GM12865 (cell line): ENCODE data around the gene ZFHX3.

Experiments used
- DNase-seq: peaks from one replicate; pipeline ENCODE4 v3.0.0; 2010; ENCODE audit warnings: low read depth
- H3K4me3 ChIP-seq: 2 replicates; pipeline ENCODE4 v1.5.1; 2011; ENCODE audit warnings: mild to moderate bottlenecking, low read depth, low read length, control low read depth
- TF ChIP-seq, protein P1 (sequence below): IDR thresholded peaks from 2 replicates; pipeline ENCODE4 v1.5.1; 2011; ENCODE audit warnings: low read length, control low read depth, low read depth, inconsistent platforms; ENCODE audit not compliant: insufficient read depth; ENCODE audit errors: missing control alignments

ZFHX3 gene

DNA sequence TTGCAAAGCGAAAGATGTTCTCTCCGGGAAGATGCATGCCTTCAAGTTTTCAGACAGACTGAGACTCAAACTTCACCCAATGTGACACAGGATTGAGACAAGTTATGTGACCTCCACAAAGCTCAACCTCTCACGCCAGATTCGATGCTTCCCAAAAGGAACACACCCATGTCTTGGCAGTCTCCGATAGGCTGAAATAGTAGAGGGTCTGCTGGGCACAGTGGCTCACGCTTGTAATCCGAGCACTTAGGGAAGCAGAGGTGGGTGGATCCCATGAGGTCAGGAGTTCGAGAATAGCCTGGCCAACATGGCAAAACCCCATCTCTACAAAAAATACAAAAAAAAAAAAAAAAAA, 22.1 kb downstream of the ZFHX3 start:
- TF ChIP-seq, protein P1, sequence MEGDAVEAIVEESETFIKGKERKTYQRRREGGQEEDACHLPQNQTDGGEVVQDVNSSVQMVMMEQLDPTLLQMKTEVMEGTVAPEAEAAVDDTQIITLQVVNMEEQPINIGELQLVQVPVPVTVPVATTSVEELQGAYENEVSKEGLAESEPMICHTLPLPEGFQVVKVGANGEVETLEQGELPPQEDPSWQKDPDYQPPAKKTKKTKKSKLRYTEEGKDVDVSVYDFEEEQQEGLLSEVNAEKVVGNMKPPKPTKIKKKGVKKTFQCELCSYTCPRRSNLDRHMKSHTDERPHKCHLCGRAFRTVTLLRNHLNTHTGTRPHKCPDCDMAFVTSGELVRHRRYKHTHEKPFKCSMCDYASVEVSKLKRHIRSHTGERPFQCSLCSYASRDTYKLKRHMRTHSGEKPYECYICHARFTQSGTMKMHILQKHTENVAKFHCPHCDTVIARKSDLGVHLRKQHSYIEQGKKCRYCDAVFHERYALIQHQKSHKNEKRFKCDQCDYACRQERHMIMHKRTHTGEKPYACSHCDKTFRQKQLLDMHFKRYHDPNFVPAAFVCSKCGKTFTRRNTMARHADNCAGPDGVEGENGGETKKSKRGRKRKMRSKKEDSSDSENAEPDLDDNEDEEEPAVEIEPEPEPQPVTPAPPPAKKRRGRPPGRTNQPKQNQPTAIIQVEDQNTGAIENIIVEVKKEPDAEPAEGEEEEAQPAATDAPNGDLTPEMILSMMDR: no peak
- H3K4me3 ChIP-seq: no peak overlapping the region
- DNase-seq: no peak

DNA sequence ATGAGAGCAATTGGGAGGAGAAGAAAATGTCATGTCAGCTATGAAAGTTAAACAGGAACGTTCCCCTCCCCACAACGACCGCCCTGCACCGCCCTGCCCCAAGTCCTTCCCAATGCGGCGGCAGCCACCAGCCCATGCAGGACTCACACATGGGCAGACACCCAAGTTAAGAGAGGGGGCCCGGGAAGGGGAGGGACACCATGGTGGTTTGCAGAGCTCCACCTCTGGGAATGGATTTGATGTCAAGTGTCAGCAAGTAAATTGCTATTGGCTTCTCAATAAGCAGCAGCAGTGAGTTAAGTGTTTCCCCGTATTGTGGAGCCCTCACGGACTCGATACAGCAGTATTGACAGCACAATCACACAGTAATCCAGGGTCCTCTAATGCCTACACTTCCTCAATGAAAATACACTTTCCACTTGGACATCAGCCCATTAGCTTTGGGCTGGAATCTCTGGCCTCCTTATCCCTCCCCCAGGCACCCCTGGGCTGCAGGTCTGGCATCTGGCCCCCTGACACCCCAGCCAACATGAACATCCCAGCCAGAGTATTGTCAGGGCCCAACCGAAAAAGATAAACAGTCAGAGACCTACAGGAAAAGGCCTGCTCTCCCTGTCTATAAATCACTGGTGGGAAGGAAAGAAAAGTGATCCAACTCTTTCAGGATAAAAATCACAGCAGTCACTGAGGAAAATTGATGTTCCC, 22.6 kb downstream of the ZFHX3 start:
- no peak for DNase-seq

DNA sequence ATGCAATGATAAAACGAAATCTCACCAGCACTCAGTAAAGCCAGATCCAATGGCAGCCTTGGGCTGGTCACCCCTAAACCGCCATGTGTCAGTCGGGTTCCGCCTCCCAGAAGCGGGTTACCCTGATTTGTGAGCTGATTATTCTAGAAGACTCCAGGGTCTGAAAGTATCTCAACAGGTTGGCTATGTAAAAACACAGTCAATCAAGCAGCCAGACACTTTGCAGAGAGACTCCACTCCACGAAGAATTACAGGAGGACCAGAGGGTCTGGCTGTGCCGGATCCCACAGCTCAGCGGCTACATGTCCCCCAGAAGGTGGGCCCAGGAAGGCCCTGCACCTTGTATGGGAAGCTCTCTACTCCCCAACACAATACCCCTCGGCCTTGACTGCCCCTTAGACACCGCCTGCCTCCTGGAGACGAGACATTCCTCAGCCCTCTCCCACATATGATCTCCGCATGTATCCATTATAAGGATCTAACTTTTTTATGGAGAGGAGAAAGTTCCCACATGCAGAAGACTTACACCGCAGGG, 23.3 kb downstream of the ZFHX3 start:
- no peak overlapping the region for H3K4me3 ChIP-seq
- TF ChIP-seq, protein P1: no peak
- no peak for DNase-seq

More for the DNA sequence above, 22.6 kb downstream of the ZFHX3 start:
- H3K4me3 ChIP-seq: no peak overlapping the region
- TF ChIP-seq, protein P1: no peak

DNA sequence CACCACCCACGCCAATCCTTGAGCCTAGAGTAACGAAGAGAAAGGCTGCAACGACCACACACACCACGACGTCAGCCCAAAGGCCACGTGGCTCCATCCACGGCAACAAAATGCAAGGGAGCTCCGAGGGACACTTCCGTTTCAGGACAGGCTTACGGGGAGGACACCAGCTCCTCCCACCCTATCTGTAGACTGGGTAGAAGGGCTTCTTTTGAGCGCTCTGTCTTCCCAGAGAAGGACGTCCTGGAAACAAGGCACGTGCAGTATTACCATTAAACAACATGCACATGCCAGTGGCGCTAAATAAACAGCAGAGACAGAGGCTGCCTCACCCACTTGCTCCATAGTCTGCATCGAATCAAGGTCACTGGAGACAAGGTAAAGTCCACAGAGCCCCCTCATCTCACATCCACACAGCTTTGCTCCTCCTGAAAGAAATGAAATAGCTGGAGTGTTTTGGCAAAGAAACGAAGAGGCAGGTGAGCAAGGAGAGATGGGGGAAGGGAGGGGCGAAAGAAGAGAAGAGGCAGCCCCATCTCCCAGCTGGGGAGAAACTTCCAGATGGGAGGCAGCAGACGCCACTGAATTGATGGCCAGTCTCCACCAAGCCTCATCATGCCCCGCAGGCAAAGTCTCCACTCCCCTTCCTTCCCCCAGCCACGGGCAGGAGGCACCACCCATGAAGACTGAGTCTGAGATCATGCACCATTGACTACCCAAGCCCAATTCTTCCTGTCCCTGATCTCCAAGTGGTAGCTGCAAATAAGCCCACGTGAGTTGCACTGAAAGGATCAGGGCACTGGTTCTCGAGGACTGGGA, 24.0 kb downstream of the ZFHX3 start:
- no peak for DNase-seq
- TF ChIP-seq, protein P1: no peak
- no peak overlapping the region for H3K4me3 ChIP-seq

DNA sequence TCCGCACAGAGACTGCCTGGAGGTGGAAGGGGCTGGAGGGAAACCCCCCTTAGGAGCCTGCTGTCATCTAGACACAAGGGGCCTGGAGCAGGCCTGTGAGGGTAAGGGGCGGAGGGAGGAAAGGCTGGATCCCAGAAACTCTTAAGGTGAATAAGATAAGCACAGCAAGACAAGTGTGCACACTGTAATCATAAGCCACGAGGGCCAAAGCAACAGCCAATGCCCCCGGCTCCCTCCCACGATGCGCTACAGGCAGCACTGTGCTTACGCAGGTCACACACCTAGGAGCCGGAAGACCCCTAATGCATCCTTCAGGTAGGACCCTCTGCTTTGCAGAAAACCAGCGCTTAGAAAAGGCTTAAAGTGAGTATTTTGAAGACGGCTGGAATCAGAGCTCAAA, 24.6 kb downstream of the ZFHX3 start:
- no peak overlapping the region for H3K4me3 ChIP-seq
- TF ChIP-seq, protein P1: no peak
- DNase-seq: no peak

DNA sequence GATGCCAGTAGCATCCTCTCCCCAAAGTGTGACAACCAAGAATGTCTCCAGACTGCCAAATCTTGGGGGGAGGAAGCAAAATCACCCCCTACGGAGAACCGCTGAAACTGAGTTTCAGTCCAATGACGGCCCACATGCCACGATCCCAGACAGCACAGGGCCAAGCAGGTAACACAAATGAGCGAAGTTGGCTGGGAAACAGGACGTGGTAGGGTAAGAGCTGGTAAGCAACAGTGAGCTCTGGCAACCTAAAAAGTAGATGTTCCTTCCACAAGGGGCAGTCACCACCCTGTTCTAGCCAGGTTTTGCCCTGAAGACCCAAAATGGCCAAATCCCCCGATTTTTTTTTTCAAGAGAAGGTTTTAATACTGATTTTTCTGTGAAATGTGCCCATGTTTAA, 25.4 kb downstream of the ZFHX3 start:
- TF ChIP-seq, protein P1: no peak
- no peak overlapping the region for H3K4me3 ChIP-seq
- no peak for DNase-seq
